Measurements from ENCODE around the gene ZBP1.

DNA sequence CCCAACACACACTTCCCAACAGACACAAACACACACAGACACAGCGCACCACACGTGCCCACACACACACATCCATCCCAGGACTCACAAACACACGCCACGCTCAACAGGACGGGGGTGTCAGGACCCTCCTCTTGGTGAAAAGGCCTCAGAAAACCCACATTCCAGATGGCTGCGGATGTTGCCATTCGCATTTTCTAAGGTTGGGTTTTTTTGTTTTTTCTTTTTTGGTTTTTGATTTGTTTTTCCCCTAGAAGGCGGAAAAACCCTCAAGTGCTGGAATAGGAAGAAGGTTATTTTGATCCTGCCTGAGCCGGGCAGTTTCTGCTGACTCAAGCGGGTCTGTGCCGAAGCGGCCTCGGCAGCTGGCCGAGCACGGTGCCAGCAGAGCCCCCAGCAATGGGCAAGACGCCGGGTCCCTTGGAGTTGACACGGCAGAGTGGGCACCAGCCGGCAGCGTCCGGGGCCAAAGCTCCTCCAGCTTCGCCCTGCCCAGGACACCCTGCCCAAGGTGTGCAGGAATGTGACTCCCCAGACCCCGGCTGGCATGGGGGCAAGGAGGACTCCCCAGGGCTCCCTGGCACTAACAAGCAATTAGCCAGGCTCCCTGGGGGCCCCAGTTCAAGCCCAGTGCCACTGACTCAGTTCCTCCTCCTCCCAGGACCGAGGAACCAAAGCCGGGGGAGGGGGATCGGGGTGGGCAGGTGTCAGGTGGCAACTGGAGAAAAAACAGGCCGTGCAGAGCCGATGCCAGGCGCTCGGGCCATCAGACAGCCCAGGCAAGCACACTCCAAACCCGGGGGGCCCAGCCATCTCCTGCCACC lies 40.9 kb upstream of the ZBP1 start:
- TF ChIP-seq, protein P1, sequence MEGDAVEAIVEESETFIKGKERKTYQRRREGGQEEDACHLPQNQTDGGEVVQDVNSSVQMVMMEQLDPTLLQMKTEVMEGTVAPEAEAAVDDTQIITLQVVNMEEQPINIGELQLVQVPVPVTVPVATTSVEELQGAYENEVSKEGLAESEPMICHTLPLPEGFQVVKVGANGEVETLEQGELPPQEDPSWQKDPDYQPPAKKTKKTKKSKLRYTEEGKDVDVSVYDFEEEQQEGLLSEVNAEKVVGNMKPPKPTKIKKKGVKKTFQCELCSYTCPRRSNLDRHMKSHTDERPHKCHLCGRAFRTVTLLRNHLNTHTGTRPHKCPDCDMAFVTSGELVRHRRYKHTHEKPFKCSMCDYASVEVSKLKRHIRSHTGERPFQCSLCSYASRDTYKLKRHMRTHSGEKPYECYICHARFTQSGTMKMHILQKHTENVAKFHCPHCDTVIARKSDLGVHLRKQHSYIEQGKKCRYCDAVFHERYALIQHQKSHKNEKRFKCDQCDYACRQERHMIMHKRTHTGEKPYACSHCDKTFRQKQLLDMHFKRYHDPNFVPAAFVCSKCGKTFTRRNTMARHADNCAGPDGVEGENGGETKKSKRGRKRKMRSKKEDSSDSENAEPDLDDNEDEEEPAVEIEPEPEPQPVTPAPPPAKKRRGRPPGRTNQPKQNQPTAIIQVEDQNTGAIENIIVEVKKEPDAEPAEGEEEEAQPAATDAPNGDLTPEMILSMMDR (IDR thresholded peaks at IDR 0.05) = no peak
- no peak for TF ChIP-seq POLR2A (IDR thresholded peaks at IDR 0.05)

Data from testis (tissue), 2 donors.